Esophagus (tissue), 2 donors: ENCODE results near the gene HTR1D. TPM values are rescaled to one million over a fixed set of nuclear protein-coding genes. Genes with fewer than 3 reads are reported as not detected.
A peak's percentile ranks its signal among the peaks of the same experiment; 100 is the strongest.

ENCODE experiments used
- H3K27ac ChIP-seq, 2 donors: one replicate each; pipeline ENCODE4 v1.5.1; 2013; ENCODE audit warnings: low read depth in 2 of 2, mild to moderate bottlenecking in 2 of 2, inconsistent platforms in 1 of 2, low read length in 1 of 2, moderate library complexity in 1 of 2
- H3K27me3 ChIP-seq, 2 donors: one replicate each; pipeline ENCODE4 v1.6.1; 2013; ENCODE audit warnings: low read length in 2 of 2, control low read depth in 1 of 2, mild to moderate bottlenecking in 1 of 2; ENCODE audit not compliant: insufficient read depth in 2 of 2, control insufficient read depth in 1 of 2
- H3K36me3 ChIP-seq, 2 donors: one replicate each; pipeline ENCODE4 v1.6.1; 2013; ENCODE audit warnings: low read length in 1 of 2; ENCODE audit not compliant: control insufficient read depth in 2 of 2, insufficient read depth in 2 of 2
- H3K4me1 ChIP-seq, 2 donors: one replicate each; pipeline ENCODE4 v1.6.1; 2013; ENCODE audit warnings: low read length in 1 of 2; ENCODE audit not compliant: control insufficient read depth in 2 of 2, insufficient read depth in 2 of 2
- H3K4me3 ChIP-seq, 2 donors: one replicate each; pipeline ENCODE4 v1.5.1; 2013; ENCODE audit warnings: low read length in 2 of 2, mild to moderate bottlenecking in 2 of 2, low read depth in 1 of 2, moderate library complexity in 1 of 2
- H3K9me3 ChIP-seq, 2 donors: one replicate each; pipeline ENCODE4 v1.6.1; 2013; ENCODE audit warnings: mild to moderate bottlenecking in 2 of 2, low read depth in 1 of 2, low read length in 1 of 2, moderate library complexity in 1 of 2; ENCODE audit not compliant: control insufficient read depth in 2 of 2, insufficient read depth in 1 of 2
- WGBS, 2 donors: extraction: QIAGEN DNeasy Blood & Tissue Kit; methylation state at CpG; one replicate each; pipeline ENCODE4 v1.1.7; 2013; 5-methylcytosine and 5-hydroxymethylcytosine counted together
- polyA plus RNA-seq, 2 donors: library from polyadenylated mRNA; stranded (reverse); fragments of 200-250 nt; gene quantifications; one replicate each; pipeline ENCODE4 v1.2.3, GENCODE V29; 2013
- donor health status: healthy with polysubstance abuse.
- donor health status: Bipolar disorder and iron deficiency.

HTR1D gene
- polyA plus RNA-seq, 2 donors, result not detected

DNA sequence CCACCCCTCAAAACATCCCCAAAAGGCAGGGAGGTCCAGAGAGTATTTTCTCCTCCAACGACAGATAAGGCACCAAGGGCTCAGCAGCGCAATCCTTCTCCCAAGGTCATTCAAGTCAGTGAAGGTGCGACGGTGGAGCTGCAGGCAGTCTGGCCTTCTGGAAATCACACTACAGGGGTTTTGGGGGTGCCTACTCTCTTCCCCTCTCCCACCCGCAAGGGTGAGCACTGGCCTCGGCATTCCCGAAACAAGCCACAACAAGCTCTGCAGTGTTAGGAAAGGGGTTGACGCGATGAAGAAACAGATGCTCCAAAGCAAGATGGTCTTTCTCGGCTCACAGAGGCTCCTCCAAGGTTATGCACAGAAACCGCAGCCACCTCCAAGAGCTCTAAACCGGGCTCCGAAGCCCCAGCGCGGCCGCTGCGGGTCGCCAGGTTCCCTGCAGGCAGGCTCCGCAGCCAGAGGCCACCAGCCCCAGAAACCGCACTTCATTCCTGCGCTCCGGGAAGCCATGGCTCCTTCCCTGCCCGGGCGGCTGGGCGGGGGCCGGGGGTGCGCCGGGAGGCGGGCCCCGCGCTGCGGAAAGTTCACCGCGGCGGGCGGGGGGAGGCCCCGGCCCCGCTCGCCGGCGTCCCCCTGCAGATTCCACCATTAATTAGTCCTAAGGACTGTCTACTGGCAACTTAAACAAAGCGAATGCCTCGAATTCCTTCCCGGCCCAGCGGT, 49.8 kb downstream of the HTR1D start:
- Histone ChIP-seq H3K9me3 (no peaks in the 10 kb centered on the region), H3K27me3 (no peaks in the 10 kb centered on the region), H3K4me1 (no peaks in the 10 kb centered on the region), H3K4me3 (peak overlapping the region; percentile 86 to 89), H3K36me3 (no peaks in the 10 kb centered on the region), H3K27ac (peak overlapping the region; percentile 93 to 95)
- WGBS, 2 donors, result 2% methylated on average over 44 to 45 of the region's 45 CpGs

DNA sequence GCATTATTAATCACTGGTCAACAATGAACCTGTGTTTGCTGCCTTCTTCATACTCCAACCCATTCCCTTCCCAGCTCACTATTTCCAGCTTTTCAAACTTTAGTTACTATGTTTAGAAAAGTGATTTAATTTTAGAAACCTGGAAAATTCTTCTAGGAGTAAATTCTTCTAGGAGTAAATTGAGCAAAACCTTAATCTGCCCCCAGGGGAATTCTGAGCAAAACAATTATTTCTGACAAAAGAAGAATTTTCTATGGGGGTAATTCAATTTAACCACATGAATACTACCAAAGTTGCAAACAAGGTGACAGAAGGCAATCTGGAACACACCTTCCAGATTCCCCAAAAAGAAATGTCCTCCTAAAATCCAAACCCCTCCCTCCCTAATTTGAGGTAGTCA, 50.4 kb downstream of the HTR1D start:
- Histone ChIP-seq H3K36me3 (no peaks in the 10 kb centered on the region), H3K27me3 (no peaks in the 10 kb centered on the region), H3K27ac (peak overlapping the region; percentile 93 to 95), H3K4me1 (no peaks in the 10 kb centered on the region), H3K9me3 (no peaks in the 10 kb centered on the region), H3K4me3 (peak overlapping the region in 1 of 2 donors; percentile 89)

DNA sequence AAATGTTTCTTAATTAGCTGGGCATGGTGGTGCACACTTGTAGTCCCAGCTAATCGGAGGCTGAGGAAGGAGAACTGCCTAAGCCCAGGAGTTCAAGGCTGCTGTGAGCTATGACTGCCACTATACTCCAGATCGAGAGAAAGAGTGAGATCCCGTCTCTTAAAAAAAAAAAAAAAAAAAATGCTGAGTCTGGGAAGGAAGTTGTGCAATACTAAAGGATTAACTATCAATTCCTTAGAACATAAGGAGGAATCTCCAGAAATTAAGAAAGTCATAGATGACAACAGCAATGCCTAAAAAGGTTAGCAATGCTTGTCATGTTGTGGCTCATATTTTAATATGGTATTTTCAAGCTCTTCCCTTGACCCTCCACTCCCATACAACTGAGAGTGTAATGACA, 53.9 kb downstream of the HTR1D start:
- WGBS, 2 donors, result 49 to 56% methylated on average over 3 of the region's 3 CpGs
- Histone ChIP-seq H3K9me3 (no peaks in the 10 kb centered on the region), H3K4me3 (no peak overlapping the region), H3K4me1 (no peaks in the 10 kb centered on the region), H3K36me3 (no peaks in the 10 kb centered on the region), H3K27ac (no peak overlapping the region), H3K27me3 (no peaks in the 10 kb centered on the region)

DNA sequence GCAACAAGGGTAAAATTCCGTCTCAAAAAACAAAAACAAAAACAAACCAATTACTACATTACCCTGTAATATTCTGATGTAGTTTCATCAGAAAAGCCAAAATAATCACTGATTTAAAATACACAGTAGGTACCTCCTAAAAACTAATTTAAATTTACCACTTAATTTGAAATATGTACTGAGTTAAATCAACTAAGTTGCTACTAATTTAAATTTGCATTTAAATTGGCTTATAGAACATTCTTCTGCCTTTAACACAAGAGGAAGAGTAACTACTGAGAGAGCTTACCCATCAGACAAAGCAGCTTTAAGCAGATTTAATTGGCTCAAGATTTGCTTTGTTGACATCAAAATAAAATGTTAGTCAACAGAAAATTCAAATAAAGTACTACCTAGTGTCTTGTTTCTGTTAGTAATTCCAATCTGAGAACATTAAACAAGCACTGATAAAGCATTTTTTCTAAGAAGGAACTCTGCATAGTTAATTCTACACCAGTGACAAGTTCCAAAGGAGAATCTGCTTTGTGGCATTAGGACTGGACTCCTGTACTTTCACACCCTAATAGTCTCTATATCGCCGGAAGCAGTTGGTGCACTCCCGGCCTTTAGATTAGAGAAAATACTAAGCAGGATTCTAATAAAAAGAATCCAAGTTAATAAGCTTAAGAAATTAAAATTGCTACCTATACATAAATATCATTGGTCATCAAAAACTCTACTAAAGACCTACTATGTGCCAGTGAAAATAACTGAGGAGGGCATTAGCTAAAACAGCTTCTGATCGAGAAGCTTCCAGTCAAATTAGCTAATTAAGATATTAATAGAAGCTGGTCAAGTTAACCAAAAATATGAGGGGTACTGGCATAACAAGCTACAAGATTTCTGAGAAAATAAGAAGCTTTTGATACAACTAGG, 57.1 kb downstream of the HTR1D start:
- Histone ChIP-seq H3K4me3 (no peak overlapping the region), H3K27ac (no peak overlapping the region), H3K9me3 (no peaks in the 10 kb centered on the region), H3K27me3 (no peaks in the 10 kb centered on the region), H3K36me3 (no peaks in the 10 kb centered on the region), H3K4me1 (no peaks in the 10 kb centered on the region)
- 79 to 86% methylated on average over 5 of the region's 5 CpGs for WGBS, 2 donors

DNA sequence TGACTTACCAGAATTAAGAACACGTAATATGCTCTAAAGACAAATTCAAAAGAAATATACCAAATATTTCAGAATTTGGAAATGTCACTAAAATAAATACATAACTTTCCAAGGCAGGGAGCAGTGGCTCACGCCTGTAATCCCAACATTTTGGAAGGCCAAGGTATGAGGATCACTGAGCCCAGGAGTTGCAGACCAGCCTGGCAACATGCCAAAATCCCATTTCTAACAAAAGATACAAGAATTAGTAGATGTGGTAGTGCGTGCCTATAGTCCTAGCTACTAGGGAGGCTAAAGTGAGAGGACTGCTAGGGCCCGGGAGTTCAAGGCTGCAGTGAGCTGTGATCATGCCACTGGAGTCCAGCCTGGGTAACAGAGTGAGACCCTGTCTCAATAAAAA, 60.4 kb downstream of the HTR1D start:
- Histone ChIP-seq H3K36me3 (no peaks in the 10 kb centered on the region), H3K27me3 (no peaks in the 10 kb centered on the region), H3K4me3 (no peak overlapping the region), H3K4me1 (no peaks in the 10 kb centered on the region), H3K9me3 (no peaks in the 10 kb centered on the region), H3K27ac (no peak overlapping the region)
- WGBS, 2 donors, result 94 to 96% methylated on average over 4 of the region's 4 CpGs

DNA sequence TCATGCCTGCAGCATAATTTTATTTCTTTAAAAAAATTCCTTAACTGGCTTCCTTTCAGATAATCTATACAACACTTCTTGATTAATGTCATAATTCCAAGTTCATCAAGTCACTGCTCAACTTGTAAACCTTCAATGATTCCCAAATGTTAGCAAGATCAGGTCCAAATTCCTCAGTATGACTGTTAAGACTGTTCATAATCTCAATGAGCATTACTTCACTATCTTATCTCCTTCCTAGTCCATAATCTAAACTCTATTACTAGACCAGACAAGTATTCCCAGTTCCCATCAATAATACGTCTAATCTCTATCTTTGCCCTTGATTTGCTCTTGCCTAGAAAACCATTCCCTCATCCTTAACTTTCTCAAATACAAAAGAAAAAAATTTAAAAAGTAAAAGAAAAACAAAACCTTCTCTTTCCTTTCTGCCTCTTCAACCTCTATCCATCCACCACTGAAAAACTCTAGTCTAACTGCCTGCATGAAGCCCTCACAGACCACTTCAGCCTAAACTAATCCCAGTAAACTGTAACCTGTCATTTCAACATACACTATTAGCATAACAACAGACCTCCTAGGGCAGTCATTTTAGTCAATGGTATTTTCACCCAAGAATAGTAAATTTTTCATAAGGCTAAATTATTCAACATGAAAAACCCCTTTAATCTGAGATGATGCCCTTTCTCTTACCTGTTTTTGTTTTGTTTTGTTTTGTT, 64.2 kb downstream of the HTR1D start:
- no peaks in the 10 kb centered on the region for H3K36me3 ChIP-seq
- 58 to 74% methylated on average over 1 of the region's 1 CpG for WGBS, 2 donors
- no peak overlapping the region for H3K27ac ChIP-seq
- H3K9me3 ChIP-seq, result no peaks in the 10 kb centered on the region
- H3K4me1 ChIP-seq, result peaks cover 0 to 2% of the 10 kb centered on the region in 2 donors
- H3K4me3 ChIP-seq, result no peak overlapping the region
- no peaks in the 10 kb centered on the region for H3K27me3 ChIP-seq

DNA sequence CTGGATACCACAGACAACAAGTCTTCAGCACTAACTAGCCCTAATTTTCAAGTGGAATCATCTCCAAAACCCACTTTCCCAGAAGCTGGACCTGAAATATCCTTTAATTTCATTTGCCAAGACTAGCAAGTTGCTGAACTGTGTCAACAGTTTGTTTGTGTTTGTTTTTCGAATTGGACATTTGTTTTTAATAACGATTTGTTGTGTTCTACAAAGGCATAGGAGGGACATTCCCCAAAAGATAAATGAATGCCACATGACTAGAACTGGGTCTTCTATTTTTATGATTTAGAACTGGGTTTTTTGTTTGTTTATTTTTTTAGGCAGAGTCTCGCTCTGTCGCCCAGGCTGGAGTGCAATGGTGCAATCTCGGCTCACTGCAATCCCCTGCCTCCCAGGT, 66.6 kb downstream of the HTR1D start:
- 79 to 82% methylated on average over 5 of the region's 5 CpGs for WGBS, 2 donors
- Histone ChIP-seq H3K27ac (no peak overlapping the region), H3K9me3 (no peaks in the 10 kb centered on the region), H3K4me1 (peaks cover 0 to 2% of the 10 kb centered on the region in 2 donors), H3K27me3 (no peaks in the 10 kb centered on the region), H3K4me3 (no peak overlapping the region), H3K36me3 (no peaks in the 10 kb centered on the region)

DNA sequence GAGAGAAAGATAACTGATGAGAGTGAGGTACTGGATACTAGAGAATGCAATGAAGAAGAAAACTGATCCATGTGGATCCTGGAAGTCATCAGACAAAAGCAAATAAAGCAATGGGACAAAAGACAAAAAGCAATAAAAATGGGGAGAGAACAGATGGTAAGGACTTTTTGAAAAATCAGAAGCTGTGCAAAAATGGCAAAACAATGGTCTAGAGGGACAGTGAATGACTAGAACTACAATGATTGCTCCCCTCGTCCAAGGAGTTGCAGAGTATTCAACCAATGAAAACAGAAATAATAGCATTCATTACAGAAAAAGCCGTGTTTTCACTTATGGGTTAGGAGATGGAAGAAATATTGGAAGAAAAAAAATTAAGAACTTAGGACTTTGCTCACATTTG, 67.2 kb downstream of the HTR1D start:
- H3K36me3 ChIP-seq, result no peaks in the 10 kb centered on the region
- H3K27ac ChIP-seq, result no peak overlapping the region
- H3K27me3 ChIP-seq, result no peaks in the 10 kb centered on the region
- H3K4me1 ChIP-seq, result peaks cover 0 to 2% of the 10 kb centered on the region in 2 donors
- H3K9me3 ChIP-seq, result no peaks in the 10 kb centered on the region
- 78 to 83% methylated on average over 2 of the region's 2 CpGs for WGBS, 2 donors
- H3K4me3 ChIP-seq, result no peak overlapping the region

DNA sequence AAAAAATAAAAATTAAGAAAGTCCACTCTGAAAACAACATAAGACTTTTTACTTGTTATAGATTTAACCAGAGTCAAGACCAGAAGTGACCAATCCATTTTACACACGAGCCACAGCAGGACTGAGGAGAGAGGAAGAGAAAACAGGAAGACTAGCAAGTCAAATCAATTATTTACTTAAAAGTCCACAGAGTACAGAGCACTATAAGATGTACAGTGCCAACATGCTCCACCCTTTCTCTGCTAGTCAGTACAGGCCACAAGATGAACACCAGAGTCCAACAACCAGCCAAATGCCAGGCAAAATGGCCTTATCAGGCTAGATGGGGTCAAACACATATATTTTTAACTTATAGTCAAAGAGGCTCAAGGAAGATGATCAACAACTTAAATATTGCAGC, 68.2 kb downstream of the HTR1D start:
- H3K4me3 ChIP-seq, result no peak overlapping the region
- no peaks in the 10 kb centered on the region for H3K27me3 ChIP-seq
- H3K27ac ChIP-seq, result no peak overlapping the region
- no peaks in the 10 kb centered on the region for H3K9me3 ChIP-seq
- H3K4me1 ChIP-seq, result peaks cover 0 to 2% of the 10 kb centered on the region in 2 donors
- 13 to 24% methylated on average over 1 of the region's 1 CpG for WGBS, 2 donors
- H3K36me3 ChIP-seq, result no peaks in the 10 kb centered on the region
